Ovary (tissue), 9 donors: Measurements from ENCODE around the gene KCNH5. TPM values are rescaled to one million over a fixed set of nuclear protein-coding genes. Genes with fewer than 3 reads are reported as not detected.

Experiments
- DNase-seq, 5 donors: peaks; one replicate each; pipeline ENCODE4 v3.0.0-alpha.2; 2019 to 2020
- H3K27ac ChIP-seq, 2 donors: fragments of 200-600 bp; one replicate each; pipeline versions ENCODE4 v1.5.1 to v1.8.0; 2019 to 2022
- H3K27me3 ChIP-seq: fragments of 200-600 bp; one replicate; pipeline ENCODE4 v1.8.0; 2022
- H3K36me3 ChIP-seq: fragments of 200-600 bp; sonication (generic); one replicate; pipeline ENCODE4 v1.5.1; 2019
- H3K4me1 ChIP-seq: one replicate; pipeline ENCODE4 v1.8.1; 2013; ENCODE audit warnings: mild to moderate bottlenecking, moderate library complexity; ENCODE audit not compliant: insufficient read depth
- H3K4me3 ChIP-seq: fragments of 200-600 bp; sonication (generic); one replicate; pipeline ENCODE4 v1.5.1; 2017
- H3K9me3 ChIP-seq, 2 donors: fragments of 200-600 bp in 1 of 2; sonication (generic) in 1 of 2; one replicate each; pipeline versions ENCODE4 v1.5.1 to v1.8.1; 2013 to 2019; ENCODE audit warnings: mild to moderate bottlenecking in 1 of 2, moderate library complexity in 1 of 2
- CTCF ChIP-seq, 3 donors: fragments of 450-650 bp in 2 of 3; fragments of 200-600 bp in 1 of 3; IDR thresholded peaks; one replicate each; pipeline versions ENCODE4 v1.5.1 to v1.8.0; 2016 to 2022; ENCODE audit warnings: antibody characterized with exemption in 3 of 3, mild to moderate bottlenecking in 1 of 3
- EP300 ChIP-seq: sonication (generic); formaldehyde crosslinking; IDR thresholded peaks from one replicate; pipeline ENCODE4 v1.6.1; 2017; ENCODE audit warnings: antibody characterized with exemption
- POLR2A ChIP-seq: fragments of 450-650 bp; IDR thresholded peaks from one replicate; pipeline ENCODE4 v1.6.1; 2017; ENCODE audit warnings: antibody characterized with exemption, mild to moderate bottlenecking, moderate library complexity
- WGBS, 3 donors: extraction: QIAGEN DNeasy Blood & Tissue Kit in 1 of 3; methylation state at CpG; one replicate each; pipeline versions ENCODE4 v1.1.5 to v1.1.7; 2013 to 2017; 5-methylcytosine and 5-hydroxymethylcytosine counted together
- intact Hi-C, 4 donors: fragments of 100-400 bp; cut with DNase I; formaldehyde crosslinking; loops; one replicate each; pipeline versions ENCODE4 v1.11.0 to v1.15.1; 2022 to 2023
- polyA plus RNA-seq, 2 donors: library from polyadenylated mRNA; stranded (reverse); fragments of 200-250 nt in 1 of 2; fragments of 350-450 nt in 1 of 2; fragmentation: Illumina TruSeq in 1 of 2; extraction: RNeasy Lipid Tissue Mini Kit (QIAGEN cat#74804) in 1 of 2; gene quantifications; one replicate each; pipeline ENCODE4 v1.2.3, GENCODE V29; 2013 to 2014
- total RNA-seq, 7 donors: library from RNA; depleted of rRNA in 2 of 7; stranded (reverse); fragments of >200 nt in 2 of 7; fragmentation: NEBNext Ultra II Directional in 3 of 7; extraction: Animal tissue kit (Norgen Biotek cat#: 25700) in 3 of 7; gene quantifications; one replicate each; pipeline versions ENCODE4 v1.1.0 to v1.2.4, GENCODE V29; 2016 to 2023
- donor health status: DM: no; HTN: no; CAD: no; lungs with moderate emphysema.
- donor health status: DM: no; HTN: no; CAD: no.
- donor health status: Bipolar disorder and iron deficiency.
- donor health status: DM: yes; HTN: yes; CAD: no.
- donor health status: DM: no; HTN: no; CAD: no.
- donor health status: DM: yes; HTN: yes; CAD: no.

The KCNH5 gene
- total and polyA plus RNA-seq, 9 donors = 0.05 TPM; not detected in 7

- WGBS, 3 donors = 37 to 46% (median 39%) methylated on average over 4 of the region's 4 CpGs
These were observed 128.7 kb downstream of the KCNH5 start for GRCh38 chr14:62916551-62916950.

GRCh38 chr14:62914873-62915272 lies 130.4 kb downstream of the KCNH5 start:
- 79 to 90% (median 86%) methylated on average over 3 of the region's 3 CpGs for WGBS, 3 donors
- DNase-seq = no peak
- intact Hi-C loops = no loop called here
- Histone ChIP-seq H3K36me3 (no peaks in the 10 kb centered on the region), H3K4me3 (no peak overlapping the region), H3K9me3 (no peaks in the 10 kb centered on the region), H3K27ac (no peak overlapping the region), H3K27me3 (no peaks in the 10 kb centered on the region), H3K4me1 (no peaks in the 10 kb centered on the region)
- no peak for TF ChIP-seq CTCF (IDR thresholded peaks at IDR 0.05)
- TF ChIP-seq EP300 = no peak
- no peak for TF ChIP-seq POLR2A

More at GRCh38 chr14:62916551-62916950, 128.7 kb downstream of the KCNH5 start:
- Histone ChIP-seq H3K27me3 (no peaks in the 10 kb centered on the region), H3K4me1 (no peaks in the 10 kb centered on the region), H3K4me3 (no peak overlapping the region), H3K9me3 (no peaks in the 10 kb centered on the region), H3K27ac (no peak overlapping the region), H3K36me3 (no peaks in the 10 kb centered on the region)
- DNase-seq = no peak
- intact Hi-C loops = no loop called here
- TF ChIP-seq POLR2A = no peak
- TF ChIP-seq CTCF (IDR thresholded peaks at IDR 0.05) = no peak
- no peak for TF ChIP-seq EP300

GRCh38 chr14:62914025-62914424 lies 131.2 kb downstream of the KCNH5 start:
- Histone ChIP-seq H3K9me3 (no peaks in the 10 kb centered on the region), H3K4me1 (no peaks in the 10 kb centered on the region), H3K27ac (no peak overlapping the region), H3K27me3 (no peaks in the 10 kb centered on the region), H3K36me3 (no peaks in the 10 kb centered on the region), H3K4me3 (no peak overlapping the region)
- 42 to 44% (median 43%) methylated on average over 2 of the region's 2 CpGs for WGBS, 3 donors
- DNase-seq = no peak
- intact Hi-C loops = no loop called here
- TF ChIP-seq EP300 (no peak), POLR2A (no peak)

GRCh38 chr14:62908506-62908905 lies 136.8 kb downstream of the KCNH5 start:
- 78 to 97% (median 94%) methylated on average over 1 of the region's 1 CpG for WGBS, 3 donors
- H3K27ac ChIP-seq = no peak overlapping the region
- intact Hi-C loops = no loop called here
- no peak for TF ChIP-seq CTCF (IDR thresholded peaks at IDR 0.05)
- no peak for TF ChIP-seq EP300
- no peak for TF ChIP-seq POLR2A
- H3K4me3 ChIP-seq = no peak overlapping the region
- no peak for DNase-seq
- H3K9me3 ChIP-seq = no peaks in the 10 kb centered on the region
- H3K4me1 ChIP-seq = no peaks in the 10 kb centered on the region
- H3K27me3 ChIP-seq = no peaks in the 10 kb centered on the region
- H3K36me3 ChIP-seq = no peaks in the 10 kb centered on the region

GRCh38 chr14:62905566-62905965 lies 139.7 kb downstream of the KCNH5 start:
- H3K27ac ChIP-seq = no peak overlapping the region
- no peak for DNase-seq
- H3K9me3 ChIP-seq = no peaks in the 10 kb centered on the region
- H3K27me3 ChIP-seq = no peaks in the 10 kb centered on the region
- H3K36me3 ChIP-seq = no peaks in the 10 kb centered on the region
- intact Hi-C loops = no loop called here
- TF ChIP-seq POLR2A (no peak), EP300 (no peak), CTCF (IDR thresholded peaks at IDR 0.05) (no peak)
- no peak overlapping the region for H3K4me3 ChIP-seq
- 23 to 40% (median 38%) methylated on average over 2 of the region's 2 CpGs for WGBS, 3 donors
- H3K4me1 ChIP-seq = no peaks in the 10 kb centered on the region
